SJSA1 (cell line): ENCODE measurements around the gene DYNLRB1. TPM values are rescaled to one million over a fixed set of nuclear protein-coding genes. Genes with fewer than 3 reads are reported as not detected.
"Not testable (repeated sequence)": the region's sequence is repeated elsewhere in the genome, so short reads cannot be mapped to it uniquely, and the experiment has no call there.

Experiments
- DNase-seq, 2 experiments: peaks; one replicate each; pipeline ENCODE4 v3.0.0-alpha.2; 2015 to 2020; ENCODE audit warnings: low spot score in 2 of 2, low read depth in 1 of 2
- H3K27ac ChIP-seq: fragments of 250-450 bp; sonication (Bioruptor Pico); 2 replicates; pipeline ENCODE4 v1.5.1; 2020; ENCODE audit warnings: mild to moderate bottlenecking, moderate library complexity
- H3K27me3 ChIP-seq: fragments of 250-450 bp; sonication (Bioruptor Pico); replicated peaks from 2 replicates; pipeline ENCODE4 v1.5.1; 2020; ENCODE audit warnings: mild to moderate bottlenecking, moderate library complexity
- H3K36me3 ChIP-seq: fragments of 250-450 bp; sonication (Bioruptor Pico); 2 replicates; pipeline ENCODE4 v1.5.1; 2020; ENCODE audit warnings: mild to moderate bottlenecking
- H3K4me1 ChIP-seq: fragments of 250-450 bp; sonication (Bioruptor Pico); replicated peaks from 2 replicates; pipeline ENCODE4 v1.6.1; 2021; ENCODE audit warnings: mild to moderate bottlenecking
- H3K4me3 ChIP-seq: fragments of 250-450 bp; sonication (Bioruptor Pico); 2 replicates; pipeline ENCODE4 v1.5.1; 2020; ENCODE audit warnings: mild to moderate bottlenecking
- H3K9me3 ChIP-seq: fragments of 250-450 bp; sonication (Bioruptor Pico); replicated peaks from 2 replicates; pipeline ENCODE4 v1.5.1; 2020; ENCODE audit warnings: mild to moderate bottlenecking
- total RNA-seq: library from RNA; depleted of rRNA; stranded (reverse); fragments of >200 nt; shearing (Covaris generic); gene quantifications from 2 replicates; pipeline ENCODE4 v1.2.3, GENCODE V29; 2014

Gene DYNLRB1
- total RNA-seq, 1 experiment from 2014 or later, result 190 TPM

GRCh38 chr20:34495307-34495706 is 20.9 kb upstream of the DYNLRB1 start:
- Histone ChIP-seq H3K36me3 (peaks cover 81% of the 10 kb centered on the region), H3K4me1 (no peaks in the 10 kb centered on the region)
- DNase-seq, result no peak

GRCh38 chr20:34495916-34496315 is 20.3 kb upstream of the DYNLRB1 start:
- no peak for DNase-seq
- no peaks in the 10 kb centered on the region for H3K27me3 ChIP-seq
- peaks cover 79% of the 10 kb centered on the region for H3K36me3 ChIP-seq
- no peak overlapping the region for H3K27ac ChIP-seq
- no peak overlapping the region for H3K4me3 ChIP-seq
- H3K4me1 ChIP-seq, result no peaks in the 10 kb centered on the region
- H3K9me3 ChIP-seq, result no peaks in the 10 kb centered on the region

More at GRCh38 chr20:34495307-34495706, 20.9 kb upstream of the DYNLRB1 start:
- no peak overlapping the region for H3K27ac ChIP-seq
- H3K27me3 ChIP-seq, result no peaks in the 10 kb centered on the region
- no peaks in the 10 kb centered on the region for H3K9me3 ChIP-seq
- no peak overlapping the region for H3K4me3 ChIP-seq

GRCh38 chr20:34497596-34497995 is 18.6 kb upstream of the DYNLRB1 start:
- H3K36me3 ChIP-seq, result peaks cover 71% of the 10 kb centered on the region
- H3K27me3 ChIP-seq, result not testable (repeated sequence)

GRCh38 chr20:34500823-34501222 is 15.4 kb upstream of the DYNLRB1 start:
- Histone ChIP-seq H3K9me3 (no peaks in the 10 kb centered on the region), H3K27me3 (no peaks in the 10 kb centered on the region), H3K36me3 (peaks cover 66% of the 10 kb centered on the region), H3K27ac (no peak overlapping the region), H3K4me3 (no peak overlapping the region), H3K4me1 (no peaks in the 10 kb centered on the region)
- no peak for DNase-seq

More at GRCh38 chr20:34497596-34497995, 18.6 kb upstream of the DYNLRB1 start:
- H3K4me3 ChIP-seq, H3K4me1 ChIP-seq, DNase-seq, H3K27ac ChIP-seq, H3K9me3 ChIP-seq: not testable (repeated sequence)

DNA sequence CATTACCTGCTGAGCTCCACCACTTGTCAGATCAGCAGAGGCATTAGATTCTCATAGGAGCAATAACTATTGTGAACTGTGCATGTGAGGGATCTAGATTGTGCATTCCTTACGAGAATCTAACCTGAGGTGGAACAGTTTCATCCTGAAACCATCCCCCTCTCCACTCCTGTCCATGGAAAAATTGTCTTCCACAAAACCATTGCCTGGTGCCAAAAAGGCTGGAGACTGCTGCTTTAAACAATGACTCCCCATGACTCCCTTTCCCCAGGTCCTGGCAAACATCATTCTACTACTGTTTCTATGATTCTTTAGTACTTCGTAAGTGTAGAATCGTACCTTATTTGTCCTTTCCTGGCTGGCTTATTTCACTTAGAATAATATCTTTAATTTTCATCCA is 9.7 kb upstream of the DYNLRB1 start:
- H3K36me3 ChIP-seq, result peaks cover 76% of the 10 kb centered on the region
- no peaks in the 10 kb centered on the region for H3K27me3 ChIP-seq
- H3K9me3 ChIP-seq, result no peaks in the 10 kb centered on the region
- no peak overlapping the region for H3K4me3 ChIP-seq
- no peak overlapping the region for H3K27ac ChIP-seq
- H3K4me1 ChIP-seq, result no peaks in the 10 kb centered on the region; the same call in 1 of the 2 replicates
- no peak for DNase-seq

DNA sequence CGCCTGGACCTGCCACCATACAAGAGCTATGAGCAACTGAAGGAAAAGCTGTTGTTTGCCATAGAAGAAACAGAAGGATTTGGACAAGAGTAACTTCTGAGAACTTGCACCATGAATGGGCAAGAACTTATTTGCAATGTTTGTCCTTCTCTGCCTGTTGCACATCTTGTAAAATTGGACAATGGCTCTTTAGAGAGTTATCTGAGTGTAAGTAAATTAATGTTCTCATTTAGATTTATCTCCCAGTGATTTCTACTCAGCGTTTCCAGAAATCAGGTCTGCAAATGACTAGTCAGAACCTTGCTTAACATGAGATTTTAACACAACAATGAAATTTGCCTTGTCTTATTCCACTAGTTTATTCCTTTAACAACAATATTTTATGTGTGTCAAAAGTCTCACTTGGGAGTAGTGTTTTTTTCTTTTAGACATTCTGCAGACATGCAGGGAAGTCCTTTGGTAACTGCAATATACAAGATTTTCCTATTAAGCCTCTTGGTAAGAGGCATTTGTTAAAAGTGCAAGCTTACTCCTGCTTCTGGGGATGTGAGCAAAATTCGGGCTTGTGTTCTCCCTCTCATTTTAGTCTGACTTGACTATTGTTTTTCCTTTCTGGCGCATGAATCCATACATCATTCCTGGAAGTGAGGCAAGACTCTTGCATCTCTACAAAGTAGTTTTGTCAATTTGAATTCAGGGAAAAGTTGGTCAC is 8.4 kb upstream of the DYNLRB1 start:
- no peaks in the 10 kb centered on the region for H3K27me3 ChIP-seq
- peaks cover 77% of the 10 kb centered on the region for H3K36me3 ChIP-seq
- no peak overlapping the region for H3K4me3 ChIP-seq
- DNase-seq, result no peak
- H3K27ac ChIP-seq, result no peak overlapping the region
- H3K4me1 ChIP-seq, result no peaks in the 10 kb centered on the region; the same call in 1 of the 2 replicates
- no peaks in the 10 kb centered on the region for H3K9me3 ChIP-seq

- no peak overlapping the region for H3K27ac ChIP-seq
Measured at GRCh38 chr20:34510575-34510974, 5.6 kb upstream of the DYNLRB1 start.

GRCh38 chr20:34511891-34512265 is 4.3 kb upstream of the DYNLRB1 start:
- H3K4me3 ChIP-seq, result no peak overlapping the region
- H3K27me3 ChIP-seq, result no peaks in the 10 kb centered on the region
- H3K9me3 ChIP-seq, result no peaks in the 10 kb centered on the region
- no peak overlapping the region for H3K27ac ChIP-seq
- DNase-seq, result no peak
- peaks cover 59% of the 10 kb centered on the region for H3K36me3 ChIP-seq
- H3K4me1 ChIP-seq, result peaks cover 7% of the 10 kb centered on the region

More at GRCh38 chr20:34510575-34510974, 5.6 kb upstream of the DYNLRB1 start:
- DNase-seq, result no peak
- Histone ChIP-seq H3K4me3 (no peak overlapping the region), H3K27me3 (no peaks in the 10 kb centered on the region), H3K9me3 (no peaks in the 10 kb centered on the region), H3K36me3 (peaks cover 65% of the 10 kb centered on the region), H3K4me1 (peaks cover 3% of the 10 kb centered on the region)

DNA sequence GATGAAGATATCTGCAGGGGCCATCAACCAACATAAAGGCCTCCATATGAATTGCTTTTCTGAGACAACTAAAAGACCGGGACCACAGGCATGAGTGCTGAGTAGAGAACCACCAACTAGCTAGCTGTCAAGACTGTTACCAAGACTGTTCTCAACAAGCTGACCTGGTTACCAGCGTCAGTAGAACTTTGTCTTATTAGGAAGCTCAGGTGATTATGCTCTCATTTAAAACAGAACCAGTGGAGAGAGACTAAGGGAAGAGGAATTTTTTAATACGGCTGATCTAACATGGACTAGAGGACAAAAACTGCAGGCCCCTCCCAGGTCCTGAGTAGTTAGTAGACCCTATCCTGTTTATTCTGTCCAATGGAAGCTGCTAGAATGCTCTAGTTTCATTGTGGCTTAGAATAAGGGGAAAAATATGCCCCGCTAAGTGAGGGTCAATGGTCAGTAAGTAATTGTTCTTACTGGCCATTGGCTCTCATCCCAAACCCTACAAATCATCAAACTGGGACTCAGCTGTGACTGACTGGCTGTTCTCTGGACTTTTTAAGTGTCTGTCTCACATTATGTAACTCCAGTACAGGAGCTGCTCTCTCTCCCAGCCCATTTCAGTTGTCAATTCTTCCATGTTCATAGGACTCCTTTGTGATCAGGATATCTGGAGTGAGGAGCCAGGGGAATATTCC is 3.8 kb upstream of the DYNLRB1 start:
- Histone ChIP-seq H3K4me1 (peaks cover 7% of the 10 kb centered on the region), H3K27me3 (no peaks in the 10 kb centered on the region), H3K4me3 (no peak overlapping the region), H3K27ac (no peak overlapping the region), H3K9me3 (no peaks in the 10 kb centered on the region), H3K36me3 (peaks cover 56% of the 10 kb centered on the region)
- DNase-seq, result no peak

DNA sequence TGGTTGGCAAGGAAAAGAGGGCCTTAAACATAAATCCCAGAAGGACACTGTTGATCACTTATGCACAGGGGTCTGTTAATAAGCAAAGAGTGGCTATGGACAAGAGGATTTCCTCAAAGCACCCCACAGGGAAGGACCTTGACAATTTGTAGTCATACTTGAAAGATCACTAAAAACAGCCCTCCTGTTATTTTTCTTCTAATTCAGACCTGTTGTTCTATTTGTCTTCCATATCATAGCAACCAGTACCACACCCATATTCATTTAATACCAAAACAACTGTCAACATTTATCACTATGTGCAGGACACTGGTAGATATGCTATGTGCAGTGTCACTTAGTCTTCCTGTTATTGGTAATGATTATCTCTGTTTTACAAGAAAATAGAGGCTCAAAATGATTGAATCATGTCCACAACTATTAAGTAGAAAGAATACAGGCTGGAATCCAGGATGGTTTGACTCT is 3.2 kb upstream of the DYNLRB1 start:
- H3K4me3 ChIP-seq, result no peak overlapping the region
- DNase-seq, result no peak
- H3K4me1 ChIP-seq, result peaks cover 10% of the 10 kb centered on the region
- no peaks in the 10 kb centered on the region for H3K27me3 ChIP-seq
- peaks cover 51% of the 10 kb centered on the region for H3K36me3 ChIP-seq
- H3K27ac ChIP-seq, result no peak overlapping the region
- H3K9me3 ChIP-seq, result no peaks in the 10 kb centered on the region

- not testable (repeated sequence) for H3K27ac ChIP-seq, DNase-seq, H3K9me3 ChIP-seq, H3K4me3 ChIP-seq, H3K27me3 ChIP-seq
- Histone ChIP-seq H3K4me1 (peaks cover 10% of the 10 kb centered on the region), H3K36me3 (peaks cover 46% of the 10 kb centered on the region)
Measured at GRCh38 chr20:34514034-34514433, 2.2 kb upstream of the DYNLRB1 start.

- no peak for DNase-seq
- Histone ChIP-seq H3K4me1 (peaks cover 10% of the 10 kb centered on the region), H3K36me3 (peaks cover 44% of the 10 kb centered on the region), H3K27me3 (no peaks in the 10 kb centered on the region), H3K9me3 (no peaks in the 10 kb centered on the region), H3K4me3 (no peak overlapping the region), H3K27ac (no peak overlapping the region)
Measured at GRCh38 chr20:34514897-34515483, 1.2 kb upstream of the DYNLRB1 start.

DNA sequence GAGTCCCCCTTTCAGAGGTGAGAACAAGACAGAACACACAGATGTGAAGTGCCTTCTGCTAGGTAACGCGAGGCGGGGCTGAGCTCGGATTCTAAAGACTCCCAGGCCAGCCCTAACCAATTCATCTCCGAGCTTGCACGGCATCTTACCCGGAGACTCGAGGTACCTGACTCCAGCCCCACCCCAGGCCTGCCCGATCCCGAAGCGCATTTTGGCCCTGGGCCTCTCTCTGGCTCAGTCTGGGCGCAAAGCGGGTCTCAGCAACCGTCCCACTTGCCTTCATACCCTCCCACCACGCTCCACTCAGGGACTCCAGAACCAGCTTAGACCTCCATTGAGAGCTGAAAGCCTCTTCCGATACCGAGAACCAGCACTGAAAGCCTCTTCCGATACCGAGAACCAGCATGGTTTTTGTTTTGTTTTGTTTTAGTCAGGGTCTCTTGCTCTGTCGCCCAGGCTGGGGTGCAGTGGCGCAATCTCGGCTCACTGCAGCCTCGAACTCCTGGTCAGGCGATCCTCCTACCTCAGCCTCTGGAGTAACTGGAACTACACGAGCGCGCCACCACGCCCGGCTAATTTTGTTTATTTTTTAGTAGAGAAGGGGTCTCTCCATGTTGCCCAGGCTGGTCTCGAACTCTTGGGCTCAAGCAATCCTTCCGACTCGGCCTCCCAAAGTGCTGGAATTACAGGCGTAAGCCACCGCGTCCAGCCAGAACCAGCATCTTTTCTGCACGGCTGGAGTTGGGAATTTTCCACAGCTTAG is 557 bp upstream of the DYNLRB1 start:
- peak overlapping the region; percentile 79 for H3K4me3 ChIP-seq
- no peaks in the 10 kb centered on the region for H3K9me3 ChIP-seq
- peaks cover 42% of the 10 kb centered on the region for H3K36me3 ChIP-seq
- no peaks in the 10 kb centered on the region for H3K27me3 ChIP-seq
- H3K27ac ChIP-seq, result peak overlapping the region; percentile 89
- no peak for DNase-seq
- peaks cover 10% of the 10 kb centered on the region; the same call in 1 of the 2 replicates for H3K4me1 ChIP-seq
